Tibial artery (tissue), 4 donors: ENCODE data around the gene TOR4A.
A peak's percentile ranks its signal among the peaks of the same experiment; 100 is the strongest.

ENCODE experiments used
- DNase-seq, 2 donors: peaks; one replicate each; pipeline ENCODE4 v3.0.0-alpha.2; 2019
- H3K27ac ChIP-seq, 2 donors: fragments of 200-600 bp; sonication (generic) in 1 of 2; 1 replicate in 1 of 2; 2 replicates in 1 of 2; pipeline ENCODE4 v1.5.1; 2018 to 2019; ENCODE audit warnings: mild to moderate bottlenecking in 1 of 2
- H3K27me3 ChIP-seq, 2 donors: fragments of 200-600 bp; sonication (generic) in 1 of 2; one replicate each; pipeline versions ENCODE4 v1.5.1 to v1.6.0; 2016 to 2019
- H3K36me3 ChIP-seq, 3 donors: fragments of 200-600 bp; sonication (generic) in 2 of 3; one replicate each; pipeline ENCODE4 v1.5.1; 2016 to 2019; ENCODE audit warnings: mild to moderate bottlenecking in 2 of 3
- H3K4me1 ChIP-seq, 4 donors: fragments of 200-600 bp; sonication (generic) in 2 of 4; 1 replicate in 3 of 4; 2 replicates in 1 of 4; pipeline ENCODE4 v1.5.1; 2016 to 2019
- H3K4me3 ChIP-seq, 2 donors: fragments of 200-600 bp; sonication (generic) in 1 of 2; 1 replicate in 1 of 2; 2 replicates in 1 of 2; pipeline ENCODE4 v1.5.1; 2018 to 2019; ENCODE audit warnings: mild to moderate bottlenecking in 2 of 2
- H3K9me3 ChIP-seq, 3 donors: fragments of 200-600 bp; sonication (generic) in 1 of 3; one replicate each; pipeline ENCODE4 v1.5.1; 2016 to 2019
- CTCF ChIP-seq, 2 experiments: fragments of 200-600 bp in 1 of 2; fragments of 450-650 bp in 1 of 2; IDR thresholded peaks; one replicate each; pipeline ENCODE4 v1.5.1; 2017 to 2019; ENCODE audit warnings: antibody characterized with exemption in 2 of 2, mild to moderate bottlenecking in 1 of 2, moderate library complexity in 1 of 2
- intact Hi-C: fragments of 100-400 bp; cut with DNase I; formaldehyde crosslinking; loops from one replicate; pipeline ENCODE4 v1.15.0; 2023; ENCODE audit warnings: low total_unique reads

Gene TOR4A

GRCh38 chr9:137253717-137254623 lies 23.6 kb upstream of the TOR4A start:
- peaks cover 0 to 26% (median 23%) of the 10 kb centered on the region in 4 donors for H3K4me1 ChIP-seq
- peaks cover 0 to 30% of the 10 kb centered on the region in 2 donors for H3K27me3 ChIP-seq
- intact Hi-C loops: no loop called here
- TF ChIP-seq CTCF (IDR thresholded peaks at IDR 0.05): no peak
- DNase-seq: no peak
- peak overlapping the region; percentile 76 to 79 for H3K27ac ChIP-seq
- peaks cover 5 to 26% (median 9%) of the 10 kb centered on the region in 3 donors for H3K36me3 ChIP-seq
- peak overlapping the region; percentile 92 for H3K4me3 ChIP-seq
- H3K9me3 ChIP-seq: no peaks in the 10 kb centered on the region

- TF ChIP-seq CTCF (IDR thresholded peaks at IDR 0.05): peak in 1 of 2 experiments; percentile 20
- intact Hi-C loops: no loop called here
Observed at GRCh38 chr9:137254624-137255447, 22.7 kb upstream of the TOR4A start, which contains the start of gene NELFB. TSS of gene NELFB (plus strand) at chr9:137255327.

GRCh38 chr9:137255448-137256114 lies 21.9 kb upstream of the TOR4A start:
- intact Hi-C loops: no loop called here
- no peak for TF ChIP-seq CTCF (IDR thresholded peaks at IDR 0.05)
- H3K4me1 ChIP-seq: peaks cover 0 to 26% (median 23%) of the 10 kb centered on the region in 4 donors
- no peaks in the 10 kb centered on the region for H3K9me3 ChIP-seq
- H3K36me3 ChIP-seq: peaks cover 10 to 31% (median 12%) of the 10 kb centered on the region in 3 donors
- no peak for DNase-seq
- H3K4me3 ChIP-seq: peak overlapping the region; percentile 92
- H3K27ac ChIP-seq: peak overlapping the region; percentile 76 to 78
- peaks cover 0 to 25% of the 10 kb centered on the region in 2 donors for H3K27me3 ChIP-seq

More at GRCh38 chr9:137254624-137255447, 22.7 kb upstream of the TOR4A start, which contains the start of gene NELFB:
- H3K4me3 ChIP-seq: peak within 1 kb of the TSS; percentile 92
- H3K27ac ChIP-seq: peak within 1 kb of the TSS; percentile 76 to 79
- H3K9me3 ChIP-seq: no peaks in the 10 kb centered on the region
- DNase-seq: peak; percentile 88 to 96
- peaks cover 10 to 31% (median 12%) of the 10 kb centered on the region in 3 donors for H3K36me3 ChIP-seq
- H3K27me3 ChIP-seq: peaks cover 0 to 27% of the 10 kb centered on the region in 2 donors
- H3K4me1 ChIP-seq: peaks cover 0 to 26% (median 23%) of the 10 kb centered on the region in 4 donors

GRCh38 chr9:137256362-137256761 lies 21.2 kb upstream of the TOR4A start:
- intact Hi-C loops: no loop called here
- H3K9me3 ChIP-seq: no peaks in the 10 kb centered on the region
- peaks cover 10 to 31% (median 12%) of the 10 kb centered on the region in 3 donors for H3K36me3 ChIP-seq
- peak overlapping the region; percentile 92 for H3K4me3 ChIP-seq
- DNase-seq: no peak
- H3K4me1 ChIP-seq: peaks cover 0 to 26% (median 23%) of the 10 kb centered on the region in 4 donors
- no peak for TF ChIP-seq CTCF (IDR thresholded peaks at IDR 0.05)
- peaks cover 0 to 17% of the 10 kb centered on the region in 2 donors for H3K27me3 ChIP-seq
- no peak overlapping the region for H3K27ac ChIP-seq

- Histone ChIP-seq H3K4me1 (peaks cover 0 to 26% (median 23%) of the 10 kb centered on the region in 4 donors), H3K9me3 (no peaks in the 10 kb centered on the region), H3K27me3 (peaks cover 0 to 12% of the 10 kb centered on the region in 2 donors), H3K36me3 (peaks cover 10 to 31% (median 12%) of the 10 kb centered on the region in 3 donors), H3K4me3 (peak overlapping the region; percentile 92), H3K27ac (no peak overlapping the region)
- intact Hi-C loops: no loop called here
- DNase-seq: no peak
- TF ChIP-seq CTCF (IDR thresholded peaks at IDR 0.05): no peak
Observed at GRCh38 chr9:137256856-137257255, 20.7 kb upstream of the TOR4A start.
